GM12801 (cell line): ENCODE data around the gene BCAS1.

Experiments
- CTCF ChIP-seq: IDR thresholded peaks from one replicate; pipeline ENCODE4 v1.5.1; 2011; ENCODE audit warnings: control low read depth; ENCODE audit not compliant: insufficient read length; ENCODE audit errors: extremely low read depth

BCAS1 gene

GRCh38 chr20:54106162-54106561 lies 35.8 kb upstream of the BCAS1 start:
- TF ChIP-seq CTCF, result no peak

GRCh38 chr20:54105653-54106052 lies 35.3 kb upstream of the BCAS1 start:
- no peak for TF ChIP-seq CTCF

GRCh38 chr20:54104781-54105180 lies 34.4 kb upstream of the BCAS1 start:
- no peak for TF ChIP-seq CTCF

- TF ChIP-seq CTCF, result no peak
These were observed 33.6 kb upstream of the BCAS1 start for GRCh38 chr20:54103762-54104600.

GRCh38 chr20:54103067-54103761 lies 32.8 kb upstream of the BCAS1 start:
- TF ChIP-seq CTCF, result peak; percentile 72

GRCh38 chr20:54102543-54102942 lies 32.1 kb upstream of the BCAS1 start:
- TF ChIP-seq CTCF, result no peak

- no peak for TF ChIP-seq CTCF
These were observed 30.2 kb upstream of the BCAS1 start for GRCh38 chr20:54100563-54100962.
